NT2/D1 (cell line): ENCODE data around the gene LEF1.
A peak's percentile ranks its signal among the peaks of the same experiment; 100 is the strongest.

Experiments
- DNase-seq: peaks from one replicate; pipeline ENCODE4 v3.0.0-alpha.2; 2011; ENCODE audit warnings: low read depth, low spot score
- H3K27me3 ChIP-seq: 2 replicates; pipeline ENCODE4 v1.6.0; 2011; ENCODE audit warnings: mild to moderate bottlenecking; ENCODE audit not compliant: insufficient read length, insufficient read depth
- H3K36me3 ChIP-seq: 2 replicates; pipeline ENCODE4 v1.6.1; 2011; ENCODE audit warnings: mild to moderate bottlenecking, low read length, mixed read lengths; ENCODE audit not compliant: insufficient read depth, insufficient read length
- H3K4me1 ChIP-seq: 2 replicates; pipeline ENCODE4 v1.5.1; 2011; ENCODE audit not compliant: insufficient read depth, insufficient read length
- H3K4me3 ChIP-seq: 2 replicates; pipeline ENCODE4 v1.5.1; 2011; ENCODE audit warnings: low read depth; ENCODE audit not compliant: insufficient read length
- H3K9ac ChIP-seq: 2 replicates; pipeline ENCODE4 v1.6.0; 2011; ENCODE audit warnings: low read depth; ENCODE audit not compliant: insufficient read length
- H3K9me3 ChIP-seq: 2 replicates; pipeline ENCODE4 v1.5.1; 2011; ENCODE audit warnings: mild to moderate bottlenecking, low read length; ENCODE audit not compliant: insufficient read depth
- SUZ12 ChIP-seq: IDR thresholded peaks from 2 replicates; pipeline ENCODE4 v1.6.1; 2011; ENCODE audit not compliant: insufficient read length, insufficient read depth; ENCODE audit errors: extremely low read depth
- YY1 ChIP-seq: IDR thresholded peaks from 2 replicates; pipeline ENCODE4 v1.6.1; 2011; ENCODE audit not compliant: insufficient read length, insufficient read depth
- ZNF274 ChIP-seq: IDR thresholded peaks from 2 replicates; pipeline ENCODE4 v1.6.1; 2011; ENCODE audit warnings: mild to moderate bottlenecking, low read depth, low read length

LEF1 gene

GRCh38 chr4:108170631-108171338, 2.1 kb upstream of the LEF1 start:
- no peak overlapping the region for H3K4me3 ChIP-seq
- no peak overlapping the region for H3K9ac ChIP-seq
- DNase-seq, result no peak
- peaks cover 83% of the 10 kb centered on the region for H3K27me3 ChIP-seq
- H3K9me3 ChIP-seq, result no peaks in the 10 kb centered on the region
- peaks cover 2% of the 10 kb centered on the region for H3K36me3 ChIP-seq
- no peak for TF ChIP-seq YY1
- no peak for TF ChIP-seq SUZ12
- no peak for TF ChIP-seq ZNF274
- H3K4me1 ChIP-seq, result peaks cover 2% of the 10 kb centered on the region

DNA sequence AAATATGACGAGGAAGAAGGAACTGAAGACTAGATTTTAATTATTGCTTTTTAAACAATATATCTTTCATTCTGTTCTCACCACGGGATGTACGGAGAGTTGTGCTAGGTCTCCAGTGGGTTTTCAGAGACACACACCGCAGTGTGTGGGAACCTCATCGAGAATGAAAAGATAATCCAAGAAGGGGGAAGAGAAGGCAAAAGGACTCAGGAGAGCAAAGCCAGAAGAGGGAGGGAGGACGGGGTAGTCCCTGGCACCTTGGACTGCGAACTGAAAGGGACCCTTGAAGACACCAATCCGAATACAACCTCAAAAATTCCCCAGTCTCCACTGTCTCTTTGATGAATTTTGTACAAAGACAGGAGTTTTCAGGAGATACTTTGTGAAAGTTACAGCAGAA, 932 bp upstream of the LEF1 start:
- Histone ChIP-seq H3K9me3 (no peaks in the 10 kb centered on the region), H3K36me3 (peaks cover 8% of the 10 kb centered on the region), H3K9ac (no peak overlapping the region), H3K4me1 (peaks cover 2% of the 10 kb centered on the region), H3K27me3 (peaks cover 89% of the 10 kb centered on the region), H3K4me3 (no peak overlapping the region)
- no peak for DNase-seq
- TF ChIP-seq SUZ12 (no peak), YY1 (no peak)

GRCh38 chr4:108168160-108168670, 517 bp downstream of the LEF1 start:
- TF ChIP-seq YY1, result no peak
- no peak for TF ChIP-seq SUZ12
- TF ChIP-seq ZNF274, result no peak
- Histone ChIP-seq H3K4me1 (peaks cover 2% of the 10 kb centered on the region), H3K36me3 (peaks cover 18% of the 10 kb centered on the region), H3K9ac (peak overlapping the region; percentile 67), H3K27me3 (peaks cover 80% of the 10 kb centered on the region), H3K4me3 (peak overlapping the region; percentile 45), H3K9me3 (no peaks in the 10 kb centered on the region)
- no peak for DNase-seq

DNA sequence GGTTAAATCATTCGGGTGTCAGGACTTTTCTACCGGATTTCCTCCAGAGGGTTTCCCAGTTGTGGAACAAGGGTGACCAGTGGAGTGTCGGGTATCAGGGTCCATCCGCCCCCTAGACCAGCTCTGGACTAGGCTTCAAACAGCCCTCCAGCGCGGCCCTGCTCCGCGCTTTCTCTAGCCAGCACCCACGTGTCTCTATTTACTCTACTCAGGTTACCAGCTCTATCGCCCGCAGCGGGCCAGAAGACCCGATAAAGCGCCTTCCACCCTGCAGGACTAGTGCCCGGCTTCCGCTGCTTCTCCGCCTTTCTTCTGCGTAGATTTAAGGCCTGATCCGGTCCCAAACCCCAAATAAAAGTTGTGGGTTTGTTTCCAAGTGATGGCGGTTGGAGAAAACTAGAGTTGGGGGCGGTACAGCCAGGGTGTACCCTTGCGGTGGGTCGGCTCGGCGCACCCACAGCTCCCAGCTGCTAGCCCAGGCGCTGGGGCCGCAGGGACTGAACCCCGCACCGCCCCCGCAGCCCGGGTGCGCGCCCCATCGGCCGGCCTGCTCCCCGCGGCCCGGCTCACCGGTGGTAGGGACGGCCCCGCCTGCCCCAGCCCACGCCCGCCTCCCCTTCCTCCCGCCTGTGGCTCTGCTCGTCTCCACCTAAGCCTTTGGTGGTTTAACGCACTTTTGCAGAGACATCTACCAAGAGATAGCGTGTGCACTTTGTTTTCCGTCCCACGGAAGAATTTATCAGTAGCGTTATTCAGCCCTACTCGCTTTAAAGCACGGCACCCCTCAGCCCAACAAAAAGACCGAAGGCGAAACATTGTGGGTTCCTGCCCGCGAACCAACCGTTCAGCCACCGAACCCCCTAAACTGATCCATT, 2.1 kb downstream of the LEF1 start:
- Histone ChIP-seq H3K9ac (peak overlapping the region; percentile 67), H3K27me3 (peaks cover 66% of the 10 kb centered on the region), H3K4me1 (peaks cover 2% of the 10 kb centered on the region)

GRCh38 chr4:108166038-108166437, 2.7 kb downstream of the LEF1 start:
- peaks cover 27% of the 10 kb centered on the region for H3K36me3 ChIP-seq
- no peak for TF ChIP-seq YY1
- no peak for TF ChIP-seq ZNF274
- TF ChIP-seq SUZ12, result no peak
- H3K9me3 ChIP-seq, result no peaks in the 10 kb centered on the region
- H3K4me3 ChIP-seq, result peak overlapping the region; percentile 45
- H3K9ac ChIP-seq, result no peak overlapping the region
- DNase-seq, result no peak
- H3K4me1 ChIP-seq, result peaks cover 2% of the 10 kb centered on the region
- H3K27me3 ChIP-seq, result peaks cover 60% of the 10 kb centered on the region

More for the DNA sequence above, 2.1 kb downstream of the LEF1 start:
- DNase-seq, result no peak
- H3K4me3 ChIP-seq, result peak overlapping the region; percentile 45
- no peaks in the 10 kb centered on the region for H3K9me3 ChIP-seq
- no peak for TF ChIP-seq YY1
- no peak for TF ChIP-seq SUZ12
- TF ChIP-seq ZNF274, result no peak
- H3K36me3 ChIP-seq, result peaks cover 27% of the 10 kb centered on the region

GRCh38 chr4:108165586-108165985, 3.1 kb downstream of the LEF1 start:
- no peak for DNase-seq
- Histone ChIP-seq H3K4me3 (no peak overlapping the region), H3K36me3 (peaks cover 27% of the 10 kb centered on the region), H3K9ac (no peak overlapping the region), H3K9me3 (no peaks in the 10 kb centered on the region), H3K27me3 (peaks cover 55% of the 10 kb centered on the region), H3K4me1 (peaks cover 2% of the 10 kb centered on the region)
- TF ChIP-seq SUZ12, result no peak
- no peak for TF ChIP-seq YY1
- no peak for TF ChIP-seq ZNF274

GRCh38 chr4:108163351-108163750, 5.4 kb downstream of the LEF1 start:
- no peak overlapping the region for H3K9ac ChIP-seq
- H3K27me3 ChIP-seq, result peaks cover 36% of the 10 kb centered on the region
- no peaks in the 10 kb centered on the region for H3K9me3 ChIP-seq
- TF ChIP-seq YY1 (no peak), SUZ12 (no peak), ZNF274 (no peak)
- no peak overlapping the region for H3K4me3 ChIP-seq
- H3K36me3 ChIP-seq, result peaks cover 27% of the 10 kb centered on the region
- H3K4me1 ChIP-seq, result peaks cover 2% of the 10 kb centered on the region
- DNase-seq, result no peak
